Thymus (tissue), 11 donors: ENCODE measurements around the gene GPR42. TPM values are rescaled to one million over a fixed set of nuclear protein-coding genes. Genes with fewer than 3 reads are reported as not detected.

Experiments
- DNase-seq, 9 donors: peaks; one replicate each; pipeline ENCODE4 v3.0.0-alpha.2; 2013; ENCODE audit warnings: low spot score in 9 of 9, low read depth in 6 of 9, missing footprints in 1 of 9
- H3K27ac ChIP-seq, 2 donors: one replicate each; pipeline ENCODE4 v1.5.1; 2013; ENCODE audit warnings: control low read depth in 1 of 2, low read depth in 1 of 2, low read length in 1 of 2, mild to moderate bottlenecking in 1 of 2, moderate library complexity in 1 of 2
- H3K27me3 ChIP-seq, 2 donors: one replicate each; pipeline ENCODE4 v1.5.1; 2013; ENCODE audit warnings: low read length in 1 of 2; ENCODE audit not compliant: control insufficient read depth in 2 of 2, insufficient read depth in 1 of 2
- H3K36me3 ChIP-seq, 2 donors: one replicate each; pipeline ENCODE4 v1.5.1; 2013; ENCODE audit warnings: low read length in 1 of 2, mild to moderate bottlenecking in 1 of 2, moderate library complexity in 1 of 2; ENCODE audit not compliant: control insufficient read depth in 2 of 2, insufficient read depth in 2 of 2
- H3K4me1 ChIP-seq, 2 donors: one replicate each; pipeline ENCODE4 v1.5.1; 2013; ENCODE audit warnings: low read length in 2 of 2; ENCODE audit not compliant: control insufficient read depth in 2 of 2, insufficient read depth in 2 of 2
- H3K4me3 ChIP-seq, 2 donors: one replicate each; pipeline ENCODE4 v1.5.1; 2013; ENCODE audit warnings: low read length in 2 of 2, control low read depth in 1 of 2, mild to moderate bottlenecking in 1 of 2
- H3K9me3 ChIP-seq, 2 donors: one replicate each; pipeline ENCODE4 v1.5.1; 2013; ENCODE audit warnings: low read length in 1 of 2, mild to moderate bottlenecking in 1 of 2; ENCODE audit not compliant: control insufficient read depth in 2 of 2, insufficient read depth in 1 of 2
- WGBS: extraction: QIAGEN DNeasy Blood & Tissue Kit; methylation state at CpG from one replicate; pipeline ENCODE4 v1.1.7; 2013; 5-methylcytosine and 5-hydroxymethylcytosine counted together
- polyA plus RNA-seq: library from polyadenylated mRNA; stranded (reverse); fragments of 200-250 nt; gene quantifications from one replicate; pipeline ENCODE4 v1.2.3, GENCODE V29; 2013
- total RNA-seq: library from RNA; stranded (reverse); fragments of 120-200 nt; gene quantifications from one replicate; pipeline ENCODE4 v1.2.4, GENCODE V29; 2013
- donor health status: healthy.

GPR42 gene
- total and polyA plus RNA-seq, 2 donors: 0.05 to 0.25 TPM

DNA sequence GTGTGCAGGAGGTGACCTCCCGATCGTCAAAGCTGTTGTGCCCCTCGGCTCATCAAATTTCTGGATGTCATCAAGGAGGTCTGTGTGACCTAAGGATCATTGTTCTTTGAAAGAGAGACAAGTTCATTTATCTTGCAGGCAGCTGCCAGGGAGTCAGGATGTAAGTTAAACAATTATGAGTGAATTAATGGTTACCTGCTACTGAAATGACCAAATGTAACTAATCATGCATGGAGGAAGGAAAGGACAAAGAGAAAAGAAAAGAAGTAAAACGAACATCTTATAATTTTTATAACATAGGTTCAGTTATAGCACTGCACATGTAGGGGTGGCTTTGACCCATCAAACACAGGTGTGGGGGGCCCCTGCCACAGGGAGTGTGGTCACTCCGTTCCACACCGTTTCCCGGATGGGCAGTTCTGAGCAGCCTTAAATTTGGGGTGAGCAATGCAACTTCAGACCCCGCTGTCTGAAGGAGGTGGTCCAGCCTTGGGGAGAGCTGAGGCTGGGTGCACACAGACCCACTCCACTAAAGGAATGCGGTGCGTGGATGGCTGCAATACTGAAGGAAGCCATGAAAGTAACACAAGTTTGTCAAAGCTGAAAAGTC is 36.6 kb upstream of the GPR42 start:
- H3K27me3 ChIP-seq: peaks cover 0 to 3% of the 10 kb centered on the region in 2 donors
- no peak for DNase-seq

DNA sequence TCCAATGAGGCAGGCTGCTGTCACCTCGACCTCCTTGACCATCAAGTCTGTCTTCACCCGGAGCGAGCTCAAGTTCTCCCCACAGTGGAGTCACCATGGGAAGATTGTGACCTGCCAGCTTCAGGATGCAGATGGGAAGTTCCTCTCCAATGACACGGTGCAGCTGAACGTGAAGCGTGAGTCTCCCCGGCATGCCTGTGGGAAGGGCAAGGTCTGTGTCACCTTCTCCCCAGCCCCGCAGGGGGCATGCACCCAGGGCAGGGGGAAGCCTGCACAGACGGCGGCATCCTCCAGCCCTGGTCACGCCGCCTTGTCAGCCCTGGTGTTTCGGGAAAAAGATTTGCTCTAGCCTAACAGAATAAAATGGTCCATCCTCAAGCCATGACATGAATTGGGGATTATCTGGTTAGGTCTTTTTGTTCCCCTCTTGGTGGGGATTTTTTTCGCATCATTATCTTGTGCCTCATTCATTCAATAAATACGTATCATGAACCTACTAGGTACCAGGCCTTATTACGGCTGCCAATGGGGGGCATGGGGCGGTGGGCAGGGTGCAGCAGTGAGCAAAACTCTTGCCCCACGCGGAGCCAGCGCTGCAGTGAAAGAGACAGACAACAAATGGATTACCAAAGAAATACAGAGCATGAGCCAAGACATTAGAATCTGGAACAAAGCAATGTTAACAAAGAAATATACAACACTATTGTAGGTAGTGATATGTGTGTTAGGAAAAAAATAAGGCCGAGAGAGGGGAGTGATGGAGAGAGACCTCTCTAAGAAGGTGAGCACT is 34.5 kb upstream of the GPR42 start:
- Histone ChIP-seq H3K4me3 (no peak overlapping the region), H3K9me3 (no peaks in the 10 kb centered on the region), H3K27ac (no peak overlapping the region), H3K36me3 (no peaks in the 10 kb centered on the region), H3K4me1 (no peaks in the 10 kb centered on the region), H3K27me3 (no peaks in the 10 kb centered on the region)
- WGBS: 97% methylated on average over 21 of the region's 21 CpGs
- DNase-seq: no peak

More for the DNA sequence above, 36.6 kb upstream of the GPR42 start:
- 94% methylated on average over 10 of the region's 10 CpGs for WGBS
- Histone ChIP-seq H3K4me1 (no peaks in the 10 kb centered on the region), H3K4me3 (no peak overlapping the region), H3K9me3 (no peaks in the 10 kb centered on the region), H3K27ac (no peak overlapping the region), H3K36me3 (no peaks in the 10 kb centered on the region)

DNA sequence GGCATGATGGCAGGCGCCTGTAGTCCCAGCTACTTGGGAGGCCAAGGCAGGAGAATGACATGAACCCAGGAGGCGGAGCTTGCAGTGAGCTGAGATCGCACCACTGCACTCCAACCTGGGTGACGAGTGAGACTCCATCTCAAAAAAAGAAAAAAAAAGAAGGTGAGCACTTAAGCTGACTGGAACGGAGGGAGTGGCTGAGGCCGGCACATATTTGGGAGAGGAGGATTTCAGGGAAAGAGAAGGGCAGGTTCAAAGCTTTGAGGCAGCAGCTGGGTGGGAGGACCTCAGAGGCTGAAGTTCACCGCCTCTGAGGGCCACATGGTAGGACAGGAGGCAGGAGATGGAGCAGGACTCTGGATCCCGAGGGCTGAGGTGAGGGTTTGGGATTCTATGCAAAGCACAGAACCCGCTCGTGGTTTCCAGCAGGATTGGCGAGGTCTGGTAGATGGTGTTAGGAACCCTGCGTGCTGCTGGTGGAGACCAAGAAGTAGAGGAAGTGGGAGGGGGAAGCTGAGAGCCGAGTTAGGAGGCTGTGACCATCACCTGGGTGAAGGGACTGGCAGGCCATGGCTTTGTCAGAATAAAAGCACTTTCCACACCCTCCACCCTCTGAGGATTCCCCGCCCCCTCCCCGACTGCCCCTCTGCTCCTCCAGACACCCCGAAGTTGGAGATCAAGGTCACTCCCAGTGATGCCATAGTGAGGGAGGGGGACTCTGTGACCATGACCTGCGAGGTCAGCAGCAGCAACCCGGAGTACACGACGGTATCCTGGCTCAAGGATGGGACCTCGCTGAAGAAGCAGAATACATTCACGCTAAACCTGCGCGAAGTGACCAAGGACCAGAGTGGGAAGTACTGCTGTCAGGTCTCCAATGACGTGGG is 33.5 kb upstream of the GPR42 start:
- no peak for DNase-seq
- WGBS: 86% methylated on average over 25 of the region's 25 CpGs
- H3K27me3 ChIP-seq: no peaks in the 10 kb centered on the region
- H3K4me3 ChIP-seq: no peak overlapping the region
- no peak overlapping the region for H3K27ac ChIP-seq
- no peaks in the 10 kb centered on the region for H3K4me1 ChIP-seq
- no peaks in the 10 kb centered on the region for H3K9me3 ChIP-seq
- H3K36me3 ChIP-seq: no peaks in the 10 kb centered on the region

DNA sequence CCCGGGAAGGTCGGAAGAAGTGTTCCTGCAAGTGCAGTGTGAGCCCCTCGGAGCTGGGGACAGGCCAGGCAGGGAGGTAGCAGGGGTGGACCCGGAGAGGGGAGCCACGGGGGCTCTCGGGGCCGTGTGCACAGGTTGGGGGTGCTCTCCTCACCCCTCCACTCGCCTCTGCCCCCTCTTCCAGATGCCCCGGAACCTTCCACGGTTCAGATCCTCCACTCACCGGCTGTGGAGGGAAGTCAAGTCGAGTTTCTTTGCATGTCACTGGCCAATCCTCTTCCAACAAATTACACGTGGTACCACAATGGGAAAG is 32.9 kb upstream of the GPR42 start:
- no peaks in the 10 kb centered on the region for H3K27me3 ChIP-seq
- H3K9me3 ChIP-seq: no peaks in the 10 kb centered on the region
- no peaks in the 10 kb centered on the region for H3K4me1 ChIP-seq
- DNase-seq: no peak
- H3K36me3 ChIP-seq: no peaks in the 10 kb centered on the region
- 95% methylated on average over 13 of the region's 13 CpGs for WGBS
- no peak overlapping the region for H3K27ac ChIP-seq
- no peak overlapping the region for H3K4me3 ChIP-seq

DNA sequence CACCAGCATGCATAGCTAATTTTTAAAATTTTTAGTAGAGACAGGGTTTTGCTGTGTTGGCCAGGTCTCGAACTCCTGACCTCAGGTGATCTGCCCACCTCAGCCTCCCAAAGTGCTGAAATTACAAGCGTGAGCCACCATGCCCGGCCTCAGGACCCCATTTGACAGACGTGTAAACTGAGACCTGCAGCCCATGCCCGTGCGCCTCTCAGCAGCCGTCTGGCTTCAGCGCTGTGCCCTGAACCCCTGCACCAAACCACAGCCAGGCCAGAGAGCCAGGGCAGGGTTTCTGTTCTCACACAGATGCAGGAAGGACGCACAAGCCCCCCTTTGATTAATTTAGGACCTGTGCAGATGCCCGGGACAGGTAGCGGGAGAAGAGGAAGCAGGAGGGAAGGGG is 30.4 kb upstream of the GPR42 start:
- DNase-seq: no peak
- no peak overlapping the region for H3K27ac ChIP-seq
- WGBS: 95% methylated on average over 11 of the region's 11 CpGs

DNA sequence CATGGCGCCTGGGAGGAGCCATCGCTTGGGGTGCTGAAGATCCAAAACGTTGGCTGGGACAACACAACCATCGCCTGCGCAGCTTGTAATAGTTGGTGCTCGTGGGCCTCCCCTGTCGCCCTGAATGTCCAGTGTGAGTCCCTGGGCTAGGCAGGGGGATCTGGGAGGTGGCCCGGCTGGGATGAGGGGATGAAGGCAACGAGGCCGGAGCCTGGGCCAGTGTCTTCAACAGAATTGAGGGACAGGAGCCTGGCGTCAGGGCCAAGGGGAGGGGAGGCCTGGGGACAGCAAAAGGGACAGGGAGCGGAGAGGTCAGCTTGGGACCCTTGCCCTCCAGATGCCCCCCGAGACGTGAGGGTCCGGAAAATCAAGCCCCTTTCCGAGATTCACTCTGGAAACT is 29.9 kb upstream of the GPR42 start:
- Histone ChIP-seq H3K36me3 (no peaks in the 10 kb centered on the region), H3K4me3 (no peak overlapping the region), H3K27ac (no peak overlapping the region), H3K4me1 (peaks cover 0 to 5% of the 10 kb centered on the region in 2 donors), H3K27me3 (no peaks in the 10 kb centered on the region), H3K9me3 (no peaks in the 10 kb centered on the region)
- WGBS: 96% methylated on average over 16 of the region's 16 CpGs
- DNase-seq: no peak

More for the DNA sequence above, 30.4 kb upstream of the GPR42 start:
- Histone ChIP-seq H3K36me3 (no peaks in the 10 kb centered on the region), H3K27me3 (no peaks in the 10 kb centered on the region), H3K4me3 (no peak overlapping the region), H3K4me1 (no peaks in the 10 kb centered on the region), H3K9me3 (no peaks in the 10 kb centered on the region)

GRCh38 chr19:35341565-35342225 is 29.2 kb upstream of the GPR42 start:
- H3K4me3 ChIP-seq: no peak overlapping the region
- no peaks in the 10 kb centered on the region for H3K36me3 ChIP-seq
- H3K27ac ChIP-seq: no peak overlapping the region
- H3K27me3 ChIP-seq: no peaks in the 10 kb centered on the region
- 96% methylated on average over 14 of the region's 14 CpGs for WGBS
- no peaks in the 10 kb centered on the region for H3K9me3 ChIP-seq
- peaks cover 0 to 12% of the 10 kb centered on the region in 2 donors for H3K4me1 ChIP-seq
- DNase-seq: no peak

GRCh38 chr19:35342430-35342829 is 28.4 kb upstream of the GPR42 start:
- 94% methylated on average over 5 of the region's 5 CpGs for WGBS

More at GRCh38 chr19:35342430-35342829, 28.4 kb upstream of the GPR42 start:
- DNase-seq: no peak
- Histone ChIP-seq H3K9me3 (no peaks in the 10 kb centered on the region), H3K36me3 (no peaks in the 10 kb centered on the region), H3K4me3 (no peak overlapping the region), H3K27ac (no peak overlapping the region), H3K27me3 (no peaks in the 10 kb centered on the region), H3K4me1 (peaks cover 2 to 19% of the 10 kb centered on the region in 2 donors)
